HG03342 (cell line): ENCODE measurements around the gene SLTM.
"Not testable (repeated sequence)": the region's sequence is repeated elsewhere in the genome, so short reads cannot be mapped to it uniquely, and the experiment has no call there.

Source experiments
- ATAC-seq: cut with Tn5 transposase; IDR thresholded peaks from one replicate; pipeline ENCODE4 v1.9.1; 2021; ENCODE audit warnings: mild to moderate bottlenecking, moderate library complexity; ENCODE audit not compliant: unreplicated experiment

Gene SLTM

GRCh38 chr15:58933281-58934113 is at the start of gene SLTM:
Gene SLTM, minus strand, starts transcription at chr15:58933679. Its CDS starts 114 bp downstream, at chr15:58933565.
- peak; percentile 87 for ATAC-seq

DNA sequence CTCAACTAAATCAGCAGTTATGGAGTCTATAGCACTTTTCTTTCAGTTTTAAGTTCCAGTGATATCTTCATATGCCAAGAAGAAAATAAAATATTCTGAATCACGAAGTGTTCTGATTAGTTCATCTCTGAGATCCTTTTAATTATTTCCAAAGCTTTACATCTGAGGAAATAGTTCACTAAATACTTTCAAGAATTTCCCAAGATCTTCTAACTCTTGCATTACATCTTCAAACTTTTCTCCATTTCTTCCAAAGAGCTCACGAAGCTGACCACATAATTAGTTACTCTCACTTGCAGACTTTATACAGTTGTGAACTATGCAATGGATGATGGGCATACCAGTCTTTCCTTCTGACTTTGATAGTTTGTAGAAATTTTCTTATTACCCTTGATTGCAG is 49.8 kb upstream of the SLTM start:
- no peak for ATAC-seq

- no peak for ATAC-seq
These were observed 48.5 kb upstream of the SLTM start for GRCh38 chr15:58981808-58982475.

DNA sequence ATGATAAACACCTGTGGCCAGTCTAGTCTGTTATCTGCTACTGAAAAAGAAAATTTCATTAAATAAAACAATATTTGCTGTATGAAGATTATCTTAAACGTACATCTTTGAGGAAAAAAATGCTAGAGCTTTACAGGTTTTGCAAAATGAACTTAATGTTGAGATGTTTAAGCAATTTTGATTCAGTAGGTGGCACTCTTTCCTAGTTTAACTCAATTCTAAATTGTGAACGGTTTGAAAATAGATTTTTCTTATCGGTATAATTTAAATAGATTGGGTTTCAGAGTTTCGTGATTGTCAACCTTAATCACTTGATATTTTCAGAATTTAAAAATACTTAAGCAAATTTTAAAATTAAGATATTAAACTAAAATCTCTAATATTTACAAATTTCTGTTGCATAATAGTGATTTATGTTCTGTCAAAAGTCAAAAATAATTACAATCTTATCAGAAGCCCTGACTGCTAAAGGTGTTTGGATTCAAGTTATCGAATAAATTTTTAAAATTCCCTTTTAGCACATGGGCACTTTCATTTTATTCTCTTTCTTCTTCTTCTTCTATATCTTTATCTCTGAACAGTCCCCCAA is 47.0 kb upstream of the SLTM start:
- no peak for ATAC-seq

DNA sequence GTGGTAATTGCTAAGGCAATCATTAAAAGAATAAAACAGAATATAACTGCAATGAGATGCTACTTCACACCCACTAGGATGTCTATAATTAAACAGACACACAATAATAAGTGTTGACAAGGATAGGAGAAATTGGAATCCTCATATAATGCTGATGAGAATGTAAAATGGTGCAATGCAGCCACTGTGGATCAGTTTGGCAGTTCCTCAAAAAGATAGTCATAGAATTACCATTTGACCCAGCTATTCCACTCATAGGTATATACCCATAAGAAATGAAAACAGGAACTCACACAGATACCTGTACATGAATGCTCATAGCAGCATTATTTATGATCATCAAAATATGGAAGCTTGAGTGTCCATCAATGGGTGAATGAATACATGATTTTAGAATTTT is 44.4 kb upstream of the SLTM start:
- ATAC-seq: no peak

GRCh38 chr15:58967479-58967878 is 34.0 kb upstream of the SLTM start:
- no peak for ATAC-seq

DNA sequence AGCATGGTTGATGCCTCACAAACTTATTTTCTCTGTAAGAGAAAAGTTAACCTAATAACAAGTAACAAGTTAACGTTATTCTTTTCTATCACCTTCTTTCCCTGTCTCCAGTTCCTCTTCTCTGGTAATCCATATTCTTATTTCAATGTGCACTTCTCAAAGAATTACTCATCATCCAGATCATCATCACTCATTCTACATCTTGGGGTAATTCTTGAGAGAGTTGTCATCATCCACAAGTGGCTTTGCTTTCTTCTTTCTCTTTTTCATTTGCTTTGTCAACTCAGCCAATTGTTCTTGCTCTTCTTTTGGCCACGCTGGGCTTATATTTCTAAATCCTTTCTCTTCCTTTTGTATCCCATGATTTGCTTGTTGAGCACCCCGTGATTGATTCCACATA is 33.2 kb upstream of the SLTM start:
- ATAC-seq: no peak

- no peak for ATAC-seq
These were observed 29.4 kb upstream of the SLTM start for GRCh38 chr15:58962662-58963565.

GRCh38 chr15:58962136-58962535 is 28.7 kb upstream of the SLTM start:
- no peak for ATAC-seq

- ATAC-seq: no peak
These were observed 25.3 kb upstream of the SLTM start for GRCh38 chr15:58958811-58959210.

DNA sequence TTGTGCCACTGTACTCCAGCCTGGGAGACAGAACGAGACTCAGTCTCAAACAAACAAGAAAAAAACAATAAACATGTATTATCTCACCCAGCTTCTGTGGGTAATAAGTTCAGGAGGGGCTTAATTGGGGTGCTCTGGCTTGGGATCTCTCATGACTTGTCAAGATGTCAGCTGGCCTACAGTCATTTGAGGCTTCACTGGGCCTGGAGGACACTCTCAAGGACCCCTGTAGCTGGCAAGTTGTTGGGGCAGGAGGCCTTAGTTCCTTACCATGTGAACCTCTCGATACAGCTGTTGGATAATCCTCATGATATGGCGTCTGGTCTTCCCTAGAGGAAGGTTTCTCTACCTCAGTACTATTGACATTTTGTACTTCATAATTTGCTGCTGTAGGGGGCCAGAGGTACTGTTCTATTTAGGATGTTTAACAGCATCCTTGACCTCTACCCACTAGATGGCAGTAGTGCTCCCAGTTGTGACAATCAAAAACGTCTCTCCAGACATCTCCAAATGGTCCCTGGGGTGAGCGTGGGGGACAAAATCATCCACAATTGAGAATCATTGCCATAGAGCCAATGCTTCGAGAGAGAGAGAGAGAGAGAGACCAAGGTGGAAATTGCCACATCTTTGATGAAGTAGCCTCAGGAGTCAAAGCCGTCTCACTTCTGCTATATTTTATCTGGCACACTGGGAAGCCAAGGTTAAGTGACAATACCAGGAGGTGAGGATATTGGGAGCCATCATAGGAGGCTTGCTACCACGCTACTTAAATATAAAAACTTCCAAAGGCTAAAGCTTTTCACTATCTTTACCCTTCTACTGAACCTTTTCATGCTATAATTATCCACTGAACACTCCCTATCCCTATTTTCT is 23.9 kb upstream of the SLTM start:
- peak; percentile 77 for ATAC-seq

DNA sequence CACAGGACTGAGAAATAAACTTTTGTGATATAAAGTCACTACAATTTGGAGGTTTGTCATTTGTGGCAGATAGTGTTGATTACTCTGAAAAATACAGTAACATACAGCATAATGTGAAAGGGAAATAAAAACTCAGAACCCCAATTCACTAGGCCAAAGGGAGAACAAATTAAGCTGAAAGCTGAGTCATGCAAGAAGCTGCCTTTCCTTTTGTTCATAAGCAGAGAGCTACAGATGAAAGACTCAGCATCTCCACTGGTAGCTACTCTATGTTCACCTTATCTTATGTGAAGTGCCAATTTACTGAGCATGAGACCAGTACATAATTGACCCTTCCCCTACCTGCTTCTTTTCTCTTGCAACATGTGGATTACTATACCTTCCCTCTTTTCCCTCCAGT is 19.3 kb upstream of the SLTM start:
- ATAC-seq: no peak

GRCh38 chr15:58951388-58952007 is 18.0 kb upstream of the SLTM start:
- no peak for ATAC-seq

DNA sequence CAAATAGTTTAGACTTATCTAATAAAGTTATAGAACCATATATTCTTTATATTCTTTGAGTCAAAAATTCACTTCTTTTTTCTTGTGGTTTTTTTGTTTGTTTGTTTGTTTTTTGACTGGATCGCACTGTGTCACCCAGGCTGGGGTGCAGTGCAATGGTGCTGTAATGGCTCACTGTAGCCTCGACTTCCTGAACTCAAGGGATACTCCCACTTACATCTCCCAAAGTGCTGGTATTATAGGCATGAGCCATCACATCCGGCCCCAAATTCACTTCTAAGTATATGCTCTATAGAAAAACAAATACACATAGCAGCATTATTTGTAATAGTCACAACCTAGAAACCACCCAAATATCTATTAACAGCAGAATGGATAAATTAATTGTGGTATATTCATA is 13.7 kb upstream of the SLTM start:
- no peak for ATAC-seq

- ATAC-seq: not testable (repeated sequence)
These were observed 1.5 kb upstream of the SLTM start for GRCh38 chr15:58934974-58935373.

GRCh38 chr15:58934521-58934920 is 1.0 kb upstream of the SLTM start:
- ATAC-seq: no peak

DNA sequence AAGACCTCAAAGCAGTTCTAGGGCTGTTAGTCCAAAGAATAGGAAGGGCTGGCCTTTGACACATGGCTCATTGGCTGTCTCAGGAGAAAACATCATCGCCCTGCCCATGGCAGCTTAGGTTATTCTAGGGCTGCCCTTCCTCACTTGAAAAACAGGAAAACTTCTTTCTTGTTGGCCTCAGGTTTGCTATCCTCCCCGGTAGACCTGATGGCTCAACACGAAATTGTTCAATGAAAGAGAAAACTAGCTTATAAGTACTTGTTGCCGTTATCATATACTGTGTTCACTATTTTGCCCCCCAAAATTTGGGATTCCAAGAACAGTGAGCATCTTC is 602 bp upstream of the SLTM start:
- no peak for ATAC-seq

DNA sequence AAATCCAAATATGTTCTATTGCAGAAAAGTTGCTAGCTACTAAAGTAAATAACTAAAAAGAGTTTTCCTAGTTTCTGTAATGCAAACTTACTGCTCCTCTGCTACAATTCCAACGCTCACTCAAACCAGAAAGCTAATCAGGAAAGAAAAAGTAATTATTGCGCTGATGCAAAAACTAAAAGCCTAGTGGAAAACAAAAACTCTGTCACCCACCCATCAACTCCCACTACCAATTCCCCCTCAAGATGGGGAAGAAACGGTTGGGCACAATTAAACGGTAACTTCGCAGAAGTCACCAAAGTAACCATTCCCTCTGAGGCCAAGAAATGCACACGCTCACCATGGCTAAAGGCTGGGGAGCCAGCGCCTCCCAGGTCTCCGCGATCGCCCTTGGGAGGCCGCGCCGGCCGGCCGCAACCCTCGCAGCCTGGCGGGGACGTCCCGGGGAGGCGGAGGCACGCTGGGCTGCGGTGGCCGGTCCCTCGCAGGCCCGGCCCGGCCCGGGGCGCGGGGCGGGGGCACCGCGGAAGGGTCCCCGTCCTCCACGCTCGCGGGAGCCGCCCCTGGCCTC is 684 bp downstream of the SLTM start:
- ATAC-seq: peak; percentile 36

DNA sequence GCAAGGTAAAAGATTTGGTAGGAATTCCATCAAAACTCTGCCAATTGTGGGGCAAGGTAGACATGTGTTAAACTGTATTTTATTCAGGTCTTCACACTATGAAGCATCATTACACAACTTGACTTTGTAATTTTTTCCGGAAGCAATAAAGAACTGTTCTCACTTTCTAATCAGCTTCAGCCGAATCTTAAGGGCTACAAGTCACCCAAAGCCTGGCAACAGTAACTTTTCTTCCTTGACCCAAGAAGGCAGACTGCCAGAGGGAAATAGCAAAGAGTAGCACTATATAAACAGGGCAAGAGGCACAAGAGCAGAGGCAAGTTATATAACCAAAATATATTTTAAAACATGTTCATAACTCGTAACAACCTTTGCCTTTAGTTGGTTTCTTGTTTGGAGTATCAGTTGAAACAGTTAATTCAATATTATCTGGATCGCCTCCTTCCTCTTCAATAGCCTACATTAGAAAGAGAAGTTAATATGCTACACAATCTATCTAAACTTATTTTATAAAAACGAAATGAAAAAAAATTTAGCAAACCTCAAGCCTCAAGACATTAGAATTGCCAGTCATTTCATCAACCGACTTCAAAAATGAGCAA is 1.4 kb downstream of the SLTM start:
- no peak for ATAC-seq
